A549 (cell line): Measurements from ENCODE around the gene SH3RF1. TPM values are rescaled to one million over a fixed set of nuclear protein-coding genes. Genes with fewer than 3 reads are reported as not detected.
A peak's percentile ranks its signal among the peaks of the same experiment; 100 is the strongest.

Experiments
- ATAC-seq, 2 experiments: fragments of 200-7000 bp in 1 of 2; fragments of >200 bp in 1 of 2; cut with Nextera tagmentation in 1 of 2; cut with Tn5 transposase in 1 of 2; 3 replicates each; pipeline versions ENCODE4 v1.8.0 to v1.9.1; 2018 to 2020; ENCODE audit warnings: mild to moderate bottlenecking in 1 of 2, moderate library complexity in 1 of 2
- CTCF ChIA-PET: fragments of 300-600 bp; sonication (Branson Sonifier 250); formaldehyde crosslinking; extraction: SDS; loops from one replicate; lab custom pipeline; 2021; ENCODE audit warnings: antibody characterized with exemption, inconsistent platforms; lab: Yijun Ruan, JAX
- POLR2A ChIA-PET: fragments of 350-600 bp; formaldehyde crosslinking; extraction: SDS; loops from one replicate; lab custom pipeline; 2021; ENCODE audit warnings: antibody characterized with exemption, inconsistent platforms; lab: Yijun Ruan, JAX
- DNase-seq, 2 experiments: peaks; one replicate each; pipeline versions ENCODE4 v3.0.0 to v3.0.0-alpha.2; 2011 to 2016; ENCODE audit warnings: low read depth in 1 of 2, low spot score in 1 of 2
- FAIRE-seq: peaks from 2 replicates; lab custom pipeline; 2011; peaks lifted over from hg19 to GRCh38; lab: Jason Lieb, UNC
- H3K27ac ChIP-seq, 2 experiments: fragments of >200 bp; sonication (Bioruptor Twin); formaldehyde crosslinking; 3 replicates each; pipeline ENCODE4 v1.5.1; 2016 to 2017
- H3K4me1 ChIP-seq: fragments of >200 bp; sonication (Bioruptor Twin); formaldehyde crosslinking; 3 replicates; pipeline ENCODE4 v1.6.1; 2016
- H3K4me2 ChIP-seq: fragments of >200 bp; sonication (Bioruptor Twin); formaldehyde crosslinking; 3 replicates; pipeline ENCODE4 v1.6.1; 2016
- H3K4me3 ChIP-seq: fragments of >200 bp; sonication (Bioruptor Twin); formaldehyde crosslinking; 3 replicates; pipeline ENCODE4 v1.5.1; 2016
- H3K9me3 ChIP-seq: fragments of >200 bp; sonication (Bioruptor Twin); formaldehyde crosslinking; 3 replicates; pipeline ENCODE4 v1.6.1; 2016
- CBX2 ChIP-seq: fragments of 200-600 bp; sonication (generic); IDR thresholded peaks from 2 replicates; pipeline ENCODE4 v1.6.1; 2016; ENCODE audit warnings: low read depth, mild to moderate bottlenecking, borderline replicate concordance
- CHD4 ChIP-seq: fragments of 200-600 bp; sonication (generic); IDR thresholded peaks from 2 replicates; pipeline ENCODE4 v1.6.1; 2016; ENCODE audit warnings: antibody characterized with exemption, mild to moderate bottlenecking, borderline replicate concordance
- HOXB13 ChIP-seq: fragments of 250-450 bp; sonication (Bioruptor Pico); IDR thresholded peaks from 2 replicates; pipeline ENCODE4 v1.5.0; 2020; ENCODE audit warnings: low read depth, mild to moderate bottlenecking, moderate library complexity
- HOXB5 ChIP-seq: fragments of 250-450 bp; sonication (Bioruptor Pico); IDR thresholded peaks from 2 replicates; pipeline ENCODE4 v1.5.0; 2020; ENCODE audit warnings: mild to moderate bottlenecking, moderate library complexity
- JUNB ChIP-seq: fragments of >200 bp; sonication (Bioruptor Twin); formaldehyde crosslinking; IDR thresholded peaks from 2 replicates; pipeline ENCODE4 v1.6.1; 2016
- MAFK ChIP-seq: fragments of 450-650 bp; IDR thresholded peaks from 2 replicates; pipeline ENCODE4 v1.6.1; 2014; ENCODE audit not compliant: partially characterized antibody
- PHF8 ChIP-seq: fragments of 200-600 bp; sonication (generic); IDR thresholded peaks from 2 replicates; pipeline ENCODE4 v1.6.1; 2016; ENCODE audit warnings: low read depth, mild to moderate bottlenecking, antibody characterized with exemption, moderate library complexity, borderline replicate concordance
- RAD21 ChIP-seq, 2 experiments: fragments of >200 bp in 1 of 2; sonication (Bioruptor Twin) in 1 of 2; formaldehyde crosslinking in 1 of 2; IDR thresholded peaks in 1 of 2; conservative IDR thresholded peaks in 1 of 2; 2 replicates in 1 of 2; 3 replicates in 1 of 2; pipeline ENCODE4 v1.6.1; 2012 to 2018; ENCODE audit warnings: inconsistent platforms in 1 of 2
- ZC3H11A ChIP-seq: fragments of 450-650 bp; IDR thresholded peaks from 2 replicates; pipeline ENCODE4 v1.6.1; 2014; ENCODE audit warnings: antibody characterized with exemption, mild to moderate bottlenecking
- ZSCAN20 ChIP-seq: fragments of 250-450 bp; sonication (Bioruptor Pico); IDR thresholded peaks from 2 replicates; pipeline ENCODE4 v1.8.0; 2022; ENCODE audit warnings: mild to moderate bottlenecking, moderate library complexity
- WGBS: methylation state at CpG from one replicate; pipeline ENCODE4 v1.1.6; 2017; ENCODE audit errors: missing lambda C conversion rate; 5-methylcytosine and 5-hydroxymethylcytosine counted together
- polyA plus RNA-seq, 4 experiments: library from polyadenylated mRNA; depleted of rRNA in 3 of 4; stranded (reverse); fragments of >200 nt; fragmentation: RNase III in 1 of 4; extraction: RNeasy Plus Mini Kit Qiagen cat#74134 plus additional on column Dnase treatment in 1 of 4; gene quantifications; 2 replicates in 3 of 4; 3 replicates in 1 of 4; pipeline ENCODE4 v1.2.3, GENCODE V29; 2011 to 2017
- TF ChIP-seq, protein P1 (sequence below): fragments of >200 bp; sonication (Bioruptor Twin); formaldehyde crosslinking; IDR thresholded peaks from 3 replicates; pipeline ENCODE4 v1.5.1; 2016
- TF ChIP-seq, protein P2 (sequence below): fragments of 250-450 bp; sonication (Bioruptor Pico); IDR thresholded peaks from 2 replicates; pipeline ENCODE4 v1.5.0; 2021; ENCODE audit warnings: mild to moderate bottlenecking, moderate library complexity, borderline replicate concordance
- TF ChIP-seq, protein P3 (sequence below): fragments of 200-600 bp; sonication (generic); IDR thresholded peaks from 2 replicates; pipeline ENCODE4 v1.6.1; 2016; ENCODE audit warnings: antibody characterized with exemption, mild to moderate bottlenecking, moderate library complexity

SH3RF1 gene
- polyA plus RNA-seq, 2 of the 4 experiments (the other 2 are of a cell fraction) = 8.0 to 15.1 TPM

DNA sequence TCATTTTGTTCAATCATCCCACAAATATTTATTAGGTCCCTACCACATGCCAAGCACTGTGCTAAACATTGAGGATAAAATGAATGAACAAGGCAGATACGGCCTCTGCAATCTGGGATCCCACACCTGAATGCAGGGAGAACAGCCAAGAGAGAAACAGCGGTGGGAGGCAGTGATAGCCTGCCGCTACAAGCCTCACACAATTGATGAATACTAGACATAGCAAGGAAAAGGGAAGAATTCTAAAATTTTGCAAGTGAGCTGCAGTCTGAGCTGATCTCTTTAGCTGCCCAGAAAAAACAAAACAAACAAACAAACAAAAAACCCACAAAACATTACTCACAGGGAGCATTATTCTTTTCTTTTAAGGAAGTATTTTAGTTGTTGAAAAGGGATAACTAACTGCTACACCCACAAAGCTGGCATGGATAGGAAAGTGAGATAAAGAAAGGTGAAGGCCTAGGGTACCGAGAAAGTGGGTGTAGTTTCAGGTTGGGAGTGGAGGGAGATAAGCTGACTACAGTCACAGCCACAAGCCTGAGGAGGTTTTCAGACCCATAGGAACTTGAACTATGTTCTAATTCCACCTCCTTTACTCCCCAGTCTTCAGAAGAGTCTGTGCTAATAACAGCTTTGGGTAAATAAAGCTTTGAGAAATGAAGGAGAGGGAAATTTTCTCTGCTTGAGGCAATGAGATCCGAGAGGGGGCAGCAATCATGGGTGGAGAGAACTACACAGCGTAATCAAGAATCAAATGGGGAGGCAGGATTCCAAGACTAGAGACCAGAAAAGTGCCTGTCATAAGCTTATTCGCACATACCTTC, 85.4 kb downstream of the SH3RF1 start:
- WGBS = 59% methylated on average over 7 of the region's 7 CpGs
- TF ChIP-seq, protein P1, sequence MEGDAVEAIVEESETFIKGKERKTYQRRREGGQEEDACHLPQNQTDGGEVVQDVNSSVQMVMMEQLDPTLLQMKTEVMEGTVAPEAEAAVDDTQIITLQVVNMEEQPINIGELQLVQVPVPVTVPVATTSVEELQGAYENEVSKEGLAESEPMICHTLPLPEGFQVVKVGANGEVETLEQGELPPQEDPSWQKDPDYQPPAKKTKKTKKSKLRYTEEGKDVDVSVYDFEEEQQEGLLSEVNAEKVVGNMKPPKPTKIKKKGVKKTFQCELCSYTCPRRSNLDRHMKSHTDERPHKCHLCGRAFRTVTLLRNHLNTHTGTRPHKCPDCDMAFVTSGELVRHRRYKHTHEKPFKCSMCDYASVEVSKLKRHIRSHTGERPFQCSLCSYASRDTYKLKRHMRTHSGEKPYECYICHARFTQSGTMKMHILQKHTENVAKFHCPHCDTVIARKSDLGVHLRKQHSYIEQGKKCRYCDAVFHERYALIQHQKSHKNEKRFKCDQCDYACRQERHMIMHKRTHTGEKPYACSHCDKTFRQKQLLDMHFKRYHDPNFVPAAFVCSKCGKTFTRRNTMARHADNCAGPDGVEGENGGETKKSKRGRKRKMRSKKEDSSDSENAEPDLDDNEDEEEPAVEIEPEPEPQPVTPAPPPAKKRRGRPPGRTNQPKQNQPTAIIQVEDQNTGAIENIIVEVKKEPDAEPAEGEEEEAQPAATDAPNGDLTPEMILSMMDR = peak; percentile 21; the same call in 2 of the 3 replicates
- TF ChIP-seq ZSCAN20 = no peak
- Histone ChIP-seq H3K9me3 (no peaks in the 10 kb centered on the region), H3K27ac (peak overlapping the region; percentile 19 to 51; a peak in 2 of 6 replicates), H3K4me3 (no peak overlapping the region), H3K4me1 (peaks cover 34% of the 10 kb centered on the region), H3K4me2 (peak overlapping the region; percentile 55)
- ATAC-seq (peak; percentile 24 to 76; a peak in 4 of 6 replicates), FAIRE-seq (no peak), DNase-seq (peak in 1 of 2 experiments; percentile 32)
- ChIA-PET POLR2A (no interaction called here), CTCF (interaction anchor here (0.6 to 1.7 kb wide), 2 partner anchors 32 to 118 kb away, joined by 3 read pairs; no protein-coding TSS in a partner anchor)

DNA sequence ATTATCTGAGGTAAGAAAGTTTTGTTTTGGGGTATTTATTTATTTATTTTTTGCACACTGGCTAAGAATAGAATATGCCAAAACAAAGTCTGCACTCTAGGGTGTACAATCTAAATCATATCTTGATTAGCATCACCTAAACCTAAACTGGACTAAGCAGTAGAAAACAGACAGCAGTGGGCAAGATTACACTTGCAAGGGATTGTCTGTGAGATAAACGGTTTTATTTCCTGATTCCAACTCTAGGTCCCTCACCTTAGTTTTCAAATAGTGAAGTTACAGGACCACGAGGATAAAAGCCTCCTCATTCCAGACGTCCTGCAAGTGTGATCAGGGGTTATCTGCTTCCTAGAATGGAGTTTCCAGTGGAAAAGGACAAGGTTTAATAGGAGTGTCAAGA, 86.1 kb downstream of the SH3RF1 start:
- POLR2A ChIA-PET = no interaction called here
- Histone ChIP-seq H3K9me3 (no peaks in the 10 kb centered on the region), H3K4me2 (peak overlapping the region; percentile 55; the same call in 2 of the 3 replicates), H3K27ac (peak overlapping the region in 1 of 2 experiments; percentile 51; a peak in 1 of 6 replicates), H3K4me1 (peaks cover 34% of the 10 kb centered on the region), H3K4me3 (no peak overlapping the region)
- FAIRE-seq (no peak), DNase-seq (no peak), ATAC-seq (no peak; a peak in 1 of 6 replicates)
- no peak for TF ChIP-seq JUNB
- TF ChIP-seq, protein P2, sequence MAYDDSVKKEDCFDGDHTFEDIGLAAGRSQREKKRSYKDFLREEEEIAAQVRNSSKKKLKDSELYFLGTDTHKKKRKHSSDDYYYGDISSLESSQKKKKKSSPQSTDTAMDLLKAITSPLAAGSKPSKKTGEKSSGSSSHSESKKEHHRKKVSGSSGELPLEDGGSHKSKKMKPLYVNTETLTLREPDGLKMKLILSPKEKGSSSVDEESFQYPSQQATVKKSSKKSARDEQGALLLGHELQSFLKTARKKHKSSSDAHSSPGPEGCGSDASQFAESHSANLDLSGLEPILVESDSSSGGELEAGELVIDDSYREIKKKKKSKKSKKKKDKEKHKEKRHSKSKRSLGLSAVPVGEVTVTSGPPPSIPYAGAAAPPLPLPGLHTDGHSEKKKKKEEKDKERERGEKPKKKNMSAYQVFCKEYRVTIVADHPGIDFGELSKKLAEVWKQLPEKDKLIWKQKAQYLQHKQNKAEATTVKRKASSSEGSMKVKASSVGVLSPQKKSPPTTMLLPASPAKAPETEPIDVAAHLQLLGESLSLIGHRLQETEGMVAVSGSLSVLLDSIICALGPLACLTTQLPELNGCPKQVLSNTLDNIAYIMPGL = no peak
- 0 out of 2 replicates have a peak, but pooled peaks have one; percentile 13 for TF ChIP-seq ZC3H11A
- TF ChIP-seq HOXB13 (CRISPR knock-in tag) = no peak
- TF ChIP-seq CBX2 = no peak
- no peak for TF ChIP-seq CHD4
- TF ChIP-seq RAD21 (conservative IDR thresholded peaks at IDR 0.05 in 1 of 2, IDR thresholded peaks at IDR 0.05 in 1 of 2) = no peak
- no peak for TF ChIP-seq PHF8
- CTCF ChIA-PET = no interaction called here
- WGBS = 17% methylated on average over 3 of the region's 3 CpGs

DNA sequence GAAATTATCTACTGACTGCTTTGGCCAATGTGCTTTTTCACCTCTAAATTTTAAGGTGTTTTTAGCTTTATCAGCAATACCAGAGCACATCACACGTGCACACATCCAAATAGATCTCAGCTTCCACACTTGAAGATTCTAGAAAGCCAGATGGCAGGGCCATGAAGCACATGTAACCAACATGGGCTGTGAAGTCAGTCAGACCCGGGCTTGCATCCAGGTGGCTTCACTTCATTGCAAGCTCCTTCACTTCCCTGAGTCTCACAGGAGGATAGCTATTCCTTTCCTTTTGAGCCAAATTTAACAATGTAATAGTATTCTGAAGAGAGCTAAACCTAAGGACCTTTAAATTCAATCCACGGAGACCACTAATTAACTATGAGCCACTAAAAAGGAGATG, 86.5 kb downstream of the SH3RF1 start:
- WGBS = 74% methylated on average over 3 of the region's 3 CpGs
- no peak for DNase-seq
- Histone ChIP-seq H3K4me2 (peak overlapping the region; percentile 55; the same call in 2 of the 3 replicates), H3K27ac (no peak overlapping the region), H3K4me1 (peaks cover 34% of the 10 kb centered on the region), H3K9me3 (no peaks in the 10 kb centered on the region), H3K4me3 (no peak overlapping the region)
- no peak for ATAC-seq
- TF ChIP-seq, protein P3, sequence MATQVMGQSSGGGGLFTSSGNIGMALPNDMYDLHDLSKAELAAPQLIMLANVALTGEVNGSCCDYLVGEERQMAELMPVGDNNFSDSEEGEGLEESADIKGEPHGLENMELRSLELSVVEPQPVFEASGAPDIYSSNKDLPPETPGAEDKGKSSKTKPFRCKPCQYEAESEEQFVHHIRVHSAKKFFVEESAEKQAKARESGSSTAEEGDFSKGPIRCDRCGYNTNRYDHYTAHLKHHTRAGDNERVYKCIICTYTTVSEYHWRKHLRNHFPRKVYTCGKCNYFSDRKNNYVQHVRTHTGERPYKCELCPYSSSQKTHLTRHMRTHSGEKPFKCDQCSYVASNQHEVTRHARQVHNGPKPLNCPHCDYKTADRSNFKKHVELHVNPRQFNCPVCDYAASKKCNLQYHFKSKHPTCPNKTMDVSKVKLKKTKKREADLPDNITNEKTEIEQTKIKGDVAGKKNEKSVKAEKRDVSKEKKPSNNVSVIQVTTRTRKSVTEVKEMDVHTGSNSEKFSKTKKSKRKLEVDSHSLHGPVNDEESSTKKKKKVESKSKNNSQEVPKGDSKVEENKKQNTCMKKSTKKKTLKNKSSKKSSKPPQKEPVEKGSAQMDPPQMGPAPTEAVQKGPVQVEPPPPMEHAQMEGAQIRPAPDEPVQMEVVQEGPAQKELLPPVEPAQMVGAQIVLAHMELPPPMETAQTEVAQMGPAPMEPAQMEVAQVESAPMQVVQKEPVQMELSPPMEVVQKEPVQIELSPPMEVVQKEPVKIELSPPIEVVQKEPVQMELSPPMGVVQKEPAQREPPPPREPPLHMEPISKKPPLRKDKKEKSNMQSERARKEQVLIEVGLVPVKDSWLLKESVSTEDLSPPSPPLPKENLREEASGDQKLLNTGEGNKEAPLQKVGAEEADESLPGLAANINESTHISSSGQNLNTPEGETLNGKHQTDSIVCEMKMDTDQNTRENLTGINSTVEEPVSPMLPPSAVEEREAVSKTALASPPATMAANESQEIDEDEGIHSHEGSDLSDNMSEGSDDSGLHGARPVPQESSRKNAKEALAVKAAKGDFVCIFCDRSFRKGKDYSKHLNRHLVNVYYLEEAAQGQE = no peak
- TF ChIP-seq PHF8 (no peak), HOXB5 (CRISPR knock-in tag) (no peak), MAFK (peak; percentile 43)
- ChIA-PET CTCF (no interaction called here), POLR2A (no interaction called here)
- FAIRE-seq = no peak
